Subcutaneous adipose tissue (tissue), 4 donors: ENCODE measurements around the gene CRYBA4. TPM values are rescaled to one million over a fixed set of nuclear protein-coding genes. Genes with fewer than 3 reads are reported as not detected.

Experiments
- CTCF ChIP-seq: fragments of 450-650 bp; IDR thresholded peaks from one replicate; pipeline ENCODE4 v1.5.1; 2016; ENCODE audit warnings: low read depth, mild to moderate bottlenecking, control low read depth, antibody characterized with exemption, moderate library complexity
- total RNA-seq, 4 donors: library from RNA; depleted of rRNA; stranded (reverse); fragments of >200 nt; gene quantifications; one replicate each; pipeline ENCODE4 v1.1.0, GENCODE V29; 2016

The CRYBA4 gene
- total RNA-seq, 4 donors from 2014 or later = not detected

DNA sequence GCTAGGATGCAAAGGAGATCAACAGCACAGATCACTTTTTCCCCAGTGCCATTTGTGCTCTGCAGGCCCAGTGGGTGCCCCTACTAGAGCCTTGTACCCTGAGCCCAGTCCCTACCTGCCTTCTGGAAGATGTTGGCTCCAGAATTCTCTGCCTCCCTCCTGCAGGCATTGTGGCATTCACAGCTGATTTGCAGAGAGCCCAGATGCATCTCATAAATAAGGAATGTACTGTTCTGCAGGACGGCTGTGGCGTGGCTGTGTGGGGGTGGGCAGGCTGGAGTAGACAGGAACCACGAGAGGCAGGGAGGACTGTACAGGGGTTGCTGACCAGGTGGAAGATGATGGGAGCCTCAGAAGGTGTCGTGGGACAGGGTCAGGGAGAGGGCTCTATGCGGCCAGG lies 24.4 kb downstream of the CRYBA4 start:
- no peak for TF ChIP-seq CTCF

- no peak for TF ChIP-seq CTCF
These were observed 26.3 kb downstream of the CRYBA4 start for GRCh38 chr22:26648011-26648497.

DNA sequence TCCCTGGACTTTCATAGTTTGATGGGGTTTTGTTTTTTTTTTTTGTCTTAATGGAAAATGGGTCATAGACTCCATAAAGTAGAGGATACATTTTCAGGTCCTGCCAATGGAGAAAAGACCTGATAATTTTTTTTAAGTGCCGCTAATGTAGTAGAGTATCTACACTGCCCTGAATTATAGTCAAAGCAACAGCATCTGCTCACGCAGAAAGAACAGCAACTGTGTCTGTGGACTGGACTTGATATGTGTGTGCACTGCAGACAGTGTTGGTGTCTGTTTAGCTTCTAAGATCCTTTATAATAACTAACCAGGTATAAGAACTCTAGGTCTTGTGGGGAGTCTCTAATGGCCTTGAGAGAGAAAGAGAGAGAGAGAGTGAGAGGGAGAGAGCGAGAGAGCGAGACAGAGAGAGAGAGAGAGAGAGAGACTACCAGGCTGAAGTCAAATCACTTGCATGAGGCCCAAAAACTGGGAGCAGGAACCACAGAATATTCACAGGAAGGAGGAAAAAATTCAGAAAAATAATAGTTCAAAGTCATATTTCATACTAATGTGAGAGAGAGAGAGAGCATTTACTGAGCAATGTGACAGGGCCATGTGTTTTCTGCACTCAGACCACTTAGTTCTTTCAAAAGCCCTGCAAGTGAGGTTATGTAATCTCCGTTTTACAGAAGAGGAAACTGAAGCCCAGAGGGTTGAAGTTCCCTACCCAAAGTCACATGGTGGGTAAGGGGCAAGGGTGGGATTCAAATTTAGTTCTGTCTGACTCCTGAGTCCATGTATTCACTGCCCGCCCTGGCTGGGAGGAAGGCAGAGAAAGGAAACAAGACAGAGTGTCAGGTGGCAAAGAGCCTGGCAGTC lies 27.0 kb downstream of the CRYBA4 start:
- TF ChIP-seq CTCF = no peak

- no peak for TF ChIP-seq CTCF
These were observed 29.1 kb downstream of the CRYBA4 start for GRCh38 chr22:26650722-26651421.

DNA sequence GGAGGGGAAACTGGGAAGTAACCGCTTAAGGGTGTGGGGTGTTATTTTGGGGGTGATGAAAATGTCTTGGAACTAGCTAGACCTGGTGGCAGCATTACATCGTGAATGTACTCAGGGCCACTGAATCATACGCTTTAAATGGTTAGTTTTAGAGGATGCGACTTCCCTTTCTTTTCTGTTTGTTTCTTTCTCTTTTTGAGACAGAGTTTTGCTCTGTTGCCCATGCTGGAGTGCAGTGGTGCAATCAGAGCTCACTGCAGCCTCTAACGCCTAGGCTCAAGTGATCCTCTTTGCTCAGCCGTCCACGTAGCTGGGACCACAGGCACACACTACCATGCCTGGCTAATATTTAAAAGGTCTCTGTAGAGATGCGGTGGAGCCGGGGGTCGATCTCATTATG lies 30.1 kb downstream of the CRYBA4 start:
- TF ChIP-seq CTCF = no peak

GRCh38 chr22:26656891-26657851 lies 35.4 kb downstream of the CRYBA4 start, which contains the start of gene MIAT:
Gene MIAT (plus strand): TSS chr22:26657588.
- no peak for TF ChIP-seq CTCF
